OCI-LY7 (cell line): ENCODE measurements around the gene FADS3. TPM values are rescaled to one million over a fixed set of nuclear protein-coding genes. Genes with fewer than 3 reads are reported as not detected.

ENCODE experiments used
- BruUV-seq: library from RNA; stranded (reverse); fragments of 400-500 nt; replicated peaks from 2 replicates; lab custom pipeline; 2021; lab: Mats Ljungman, UMichigan
- CTCF ChIA-PET: fragments of 300-600 bp; sonication (Branson Sonifier 250); formaldehyde crosslinking; loops from one replicate; lab custom pipeline; 2022; ENCODE audit warnings: antibody characterized with exemption; ENCODE audit not compliant: unreplicated experiment; lab: Charles Lee
- POLR2A ChIA-PET: fragments of 300-600 bp; sonication (Branson Sonifier 250); formaldehyde crosslinking; loops from one replicate; lab custom pipeline; 2022; ENCODE audit warnings: antibody characterized with exemption; lab: Charles Lee
- DNase-seq: peaks from one replicate; pipeline ENCODE4 v3.0.0-alpha.2; 2015; ENCODE audit warnings: low spot score
- H2AFZ ChIP-seq: fragments of 200-600 bp; sonication (generic), shearing (Covaris generic); 2 replicates; pipeline ENCODE4 v1.6.1; 2014; ENCODE audit warnings: mild to moderate bottlenecking, antibody characterized with exemption, low read length, moderate library complexity
- H3K27ac ChIP-seq: fragments of 200-600 bp; sonication (generic); 2 replicates; pipeline ENCODE4 v1.5.1; 2014; ENCODE audit warnings: mixed run types, low read depth, mild to moderate bottlenecking, moderate library complexity, low read length, inconsistent platforms; ENCODE audit not compliant: poor library complexity, severe bottlenecking
- H3K36me3 ChIP-seq: fragments of 200-600 bp; sonication (generic); 2 replicates; pipeline ENCODE4 v1.6.1; 2014; ENCODE audit warnings: mild to moderate bottlenecking, antibody characterized with exemption, low read length, moderate library complexity, mixed read lengths; ENCODE audit not compliant: insufficient read depth
- H3K4me1 ChIP-seq: fragments of 200-600 bp; sonication (generic); 2 replicates; pipeline ENCODE4 v1.5.1; 2014; ENCODE audit warnings: mild to moderate bottlenecking, low read length; ENCODE audit not compliant: insufficient read depth, poor library complexity, severe bottlenecking
- H3K4me2 ChIP-seq: fragments of 200-600 bp; sonication (generic); 2 replicates; pipeline ENCODE4 v1.6.1; 2014; ENCODE audit warnings: mild to moderate bottlenecking, low read length
- H3K4me3 ChIP-seq: fragments of 200-600 bp; sonication (generic); 2 replicates; pipeline ENCODE4 v1.5.1; 2014; ENCODE audit warnings: mild to moderate bottlenecking, low read depth, low read length; ENCODE audit not compliant: poor library complexity, severe bottlenecking
- H3K79me2 ChIP-seq: fragments of 200-600 bp; sonication (generic); 2 replicates; pipeline ENCODE4 v1.6.1; 2016; ENCODE audit warnings: low read depth, mild to moderate bottlenecking, low read length, moderate library complexity, mixed read lengths; ENCODE audit not compliant: insufficient read depth
- H3K9me2 ChIP-seq: fragments of 200-600 bp; sonication (generic); 2 replicates; pipeline ENCODE4 v1.6.1; 2016; ENCODE audit warnings: mild to moderate bottlenecking, low read length, mixed read lengths; ENCODE audit not compliant: insufficient read depth
- H3K9me3 ChIP-seq: fragments of 200-600 bp; sonication (generic); 2 replicates; pipeline ENCODE4 v1.6.1; 2014; ENCODE audit warnings: mild to moderate bottlenecking, mixed run types, low read length, mixed read lengths
- H4K20me1 ChIP-seq: fragments of 200-600 bp; sonication (generic); 2 replicates; pipeline ENCODE4 v1.6.1; 2014; ENCODE audit warnings: mild to moderate bottlenecking, antibody characterized with exemption, low read length, moderate library complexity, mixed read lengths; ENCODE audit not compliant: insufficient read depth
- CTCF ChIP-seq: fragments of 200-600 bp; sonication (generic); conservative IDR thresholded peaks from 2 replicates; pipeline ENCODE4 v1.5.1; 2014; ENCODE audit warnings: mild to moderate bottlenecking, antibody characterized with exemption, low read length, moderate library complexity, mixed read lengths
- EZH2phosphoT487 ChIP-seq: fragments of 200-600 bp; sonication (generic); IDR thresholded peaks from 2 replicates; pipeline ENCODE4 v1.6.1; 2018; ENCODE audit warnings: low read depth, borderline replicate concordance, mild to moderate bottlenecking, mixed run types, antibody characterized with exemption, low read length, moderate library complexity, mixed read lengths
- intact Hi-C: fragments of 100-400 bp; cut with micrococcal nuclease; formaldehyde crosslinking; loops from one replicate; pipeline ENCODE4 v1.10.0; 2022; ENCODE audit not compliant: unreplicated experiment
- total RNA-seq, 2 experiments: library from RNA; depleted of rRNA in 1 of 2; stranded (reverse); fragments of >200 nt in 1 of 2; shearing (Covaris generic) in 1 of 2; gene quantifications; 2 replicates each; pipeline ENCODE4 v1.2.3, GENCODE V29; 2014 to 2022

Gene FADS3
- total RNA-seq, 2 experiments from 2014 or later, result 103 to 191 TPM

DNA sequence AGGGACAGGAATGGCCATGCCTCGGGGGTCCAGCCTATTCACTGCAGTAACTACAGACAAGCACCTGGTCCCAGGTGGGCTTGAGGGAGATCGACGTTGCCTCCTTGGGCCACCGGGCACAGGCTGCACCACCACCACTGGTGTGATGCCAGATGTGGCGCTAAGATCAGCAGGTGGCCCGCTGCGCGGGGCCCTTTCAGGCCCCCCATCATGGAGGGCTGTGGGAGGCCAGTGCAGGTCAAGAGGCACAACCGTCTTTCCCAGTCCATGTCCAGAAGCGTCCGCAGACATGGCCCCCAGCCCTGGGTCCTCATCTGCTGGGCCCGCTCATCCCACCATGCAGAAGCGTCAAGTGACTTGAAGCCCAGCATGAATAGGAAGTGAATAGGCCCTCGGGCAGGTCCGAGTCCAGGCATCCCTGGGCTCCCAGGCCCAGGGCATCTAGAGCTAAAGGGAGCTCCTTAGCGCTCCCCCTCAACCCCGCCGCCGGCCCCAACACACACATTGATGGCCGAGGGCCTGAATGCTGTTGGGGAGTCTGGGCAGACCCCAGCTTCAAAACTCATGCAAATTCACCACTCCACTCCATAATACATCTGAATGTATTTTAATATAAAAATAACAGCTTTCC, 18.3 kb downstream of the FADS3 start:
- no peak overlapping the region for H3K4me2 ChIP-seq
- TF ChIP-seq CTCF, result no peak
- TF ChIP-seq EZH2phosphoT487, result no peak
- peaks cover 17% of the 10 kb centered on the region; the same call in 1 of the 2 replicates for H3K36me3 ChIP-seq
- CTCF ChIA-PET, result no interaction called here
- no peak for DNase-seq
- no TSS peak for BruUV-seq
- H3K4me3 ChIP-seq, result no peak overlapping the region
- no peaks in the 10 kb centered on the region for H3K9me3 ChIP-seq
- no peak overlapping the region for H3K27ac ChIP-seq
- H2AFZ ChIP-seq, result no peak overlapping the region
- H4K20me1 ChIP-seq, result no peaks in the 10 kb centered on the region
- H3K9me2 ChIP-seq, result no peaks in the 10 kb centered on the region
- intact Hi-C loops, result no loop called here
- POLR2A ChIA-PET, result no interaction called here
- H3K4me1 ChIP-seq, result peaks cover 13% of the 10 kb centered on the region
- H3K79me2 ChIP-seq, result no peaks in the 10 kb centered on the region

DNA sequence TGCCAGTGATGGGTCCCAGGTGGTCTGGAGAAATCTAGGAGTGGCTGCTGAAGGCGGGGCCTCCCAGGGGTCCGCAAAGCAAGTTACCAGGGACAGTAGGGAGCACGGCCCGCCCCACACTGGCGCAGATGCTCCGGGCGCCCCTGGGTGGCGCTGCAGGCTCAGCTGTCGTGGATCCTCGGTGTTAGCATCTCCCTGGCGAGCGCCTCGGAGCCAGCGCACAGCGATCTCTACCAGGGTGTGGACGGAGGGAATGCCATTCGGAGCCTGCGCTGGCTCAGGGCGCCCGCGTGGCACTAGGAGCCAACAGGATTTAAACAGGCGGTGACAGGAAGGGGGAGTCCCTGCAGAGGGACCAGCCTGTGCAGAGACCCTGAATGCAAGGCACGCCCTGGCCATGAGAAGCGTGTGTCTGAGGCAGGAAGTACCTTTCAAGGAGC, 20.2 kb downstream of the FADS3 start:
- TF ChIP-seq EZH2phosphoT487 (no peak), CTCF (peak; percentile 95)
- H3K9me3 ChIP-seq, result no peaks in the 10 kb centered on the region
- ChIA-PET CTCF (interaction anchor here (1.4 to 2.8 kb wide), 2 partner anchors 28 to 211 kb away, joined by 6 to 9 read pairs; no protein-coding TSS in a partner anchor), POLR2A (no interaction called here)
- H3K4me2 ChIP-seq, result peak overlapping the region; percentile 51
- peaks cover 9% of the 10 kb centered on the region for H3K4me1 ChIP-seq
- no peaks in the 10 kb centered on the region for H4K20me1 ChIP-seq
- H3K36me3 ChIP-seq, result no peaks in the 10 kb centered on the region; the same call in 1 of the 2 replicates
- DNase-seq, result peak; percentile 81
- H2AFZ ChIP-seq, result no peak overlapping the region
- no peak overlapping the region for H3K27ac ChIP-seq
- intact Hi-C loops, result loop anchor here (1.0 to 2.0 kb wide), 5 partner anchors 20 to 211 kb away; partner anchors contain the start of gene FADS3
- no TSS peak for BruUV-seq
- no peaks in the 10 kb centered on the region for H3K9me2 ChIP-seq
- no peak overlapping the region for H3K4me3 ChIP-seq
- no peaks in the 10 kb centered on the region for H3K79me2 ChIP-seq

GRCh38 chr11:61870541-61871031, 20.8 kb downstream of the FADS3 start:
- TF ChIP-seq EZH2phosphoT487, result no peak
- no peak for TF ChIP-seq CTCF
- H3K79me2 ChIP-seq, result no peaks in the 10 kb centered on the region
- POLR2A ChIA-PET, result interaction anchor here (0.5 to 0.7 kb wide), 2 partner anchors 10 to 166 kb away, joined by 3 to 8 read pairs; no protein-coding TSS in a partner anchor
- CTCF ChIA-PET, result interaction anchor here (0.8 to 2.8 kb wide), 3 partner anchors 9 to 211 kb away, joined by 3 to 9 read pairs (median 6); no protein-coding TSS in a partner anchor
- BruUV-seq, result no TSS peak
- no peaks in the 10 kb centered on the region; the same call in 1 of the 2 replicates for H3K36me3 ChIP-seq
- no peak overlapping the region for H3K4me2 ChIP-seq
- intact Hi-C loops, result loop anchor here (1.0 to 2.0 kb wide), 5 partner anchors 21 to 212 kb away; partner anchors contain the start of gene FADS3
- H3K4me1 ChIP-seq, result peaks cover 9% of the 10 kb centered on the region
- no peak overlapping the region for H2AFZ ChIP-seq
- no peaks in the 10 kb centered on the region for H3K9me2 ChIP-seq
- no peaks in the 10 kb centered on the region for H4K20me1 ChIP-seq
- no peak overlapping the region for H3K4me3 ChIP-seq
- no peak overlapping the region for H3K27ac ChIP-seq
- no peaks in the 10 kb centered on the region for H3K9me3 ChIP-seq
- no peak for DNase-seq
